Vagina (tissue), 2 donors: Measurements from ENCODE around the gene AMER2.

Experiments used
- CTCF ChIP-seq, 3 experiments: fragments of 450-650 bp in 2 of 3; fragments of 200-600 bp in 1 of 3; sonication (generic) in 1 of 3; IDR thresholded peaks; one replicate each; pipeline ENCODE4 v1.5.1; 2017 to 2019; ENCODE audit warnings: antibody characterized with exemption in 3 of 3, mild to moderate bottlenecking in 2 of 3, moderate library complexity in 2 of 3
- POLR2A ChIP-seq, 2 donors: fragments of 450-650 bp; IDR thresholded peaks; one replicate each; pipeline ENCODE4 v1.6.1; 2017; ENCODE audit warnings: antibody characterized with exemption in 2 of 2, mild to moderate bottlenecking in 2 of 2, moderate library complexity in 2 of 2
- POLR2AphosphoS5 ChIP-seq, 2 donors: sonication (generic); formaldehyde crosslinking; IDR thresholded peaks; one replicate each; pipeline ENCODE4 v1.9.0; 2017; ENCODE audit warnings: antibody characterized with exemption in 2 of 2, mild to moderate bottlenecking in 2 of 2, low read depth in 1 of 2; ENCODE audit not compliant: insufficient read depth in 1 of 2

GRCh38 chr13:25169356-25169755, 2.7 kb downstream of the AMER2 start:
- TF ChIP-seq CTCF (IDR thresholded peaks at IDR 0.05) = no peak
- no peak for TF ChIP-seq POLR2AphosphoS5 (IDR thresholded peaks at IDR 0.05; ENCODE audit: insufficient read depth in 1 of 2, low read depth in 1 of 2)
- no peak for TF ChIP-seq POLR2A (IDR thresholded peaks at IDR 0.05)
